ENCODE measurements around the gene KCNS3. TPM values are rescaled to one million over a fixed set of nuclear protein-coding genes. Genes with fewer than 3 reads are reported as not detected.

The KCNS3 gene
- total and polyA plus RNA-seq, 2 of the 4 experiments (the other 2 are of a cell fraction) = 2.9 to 4.3 TPM

DNA sequence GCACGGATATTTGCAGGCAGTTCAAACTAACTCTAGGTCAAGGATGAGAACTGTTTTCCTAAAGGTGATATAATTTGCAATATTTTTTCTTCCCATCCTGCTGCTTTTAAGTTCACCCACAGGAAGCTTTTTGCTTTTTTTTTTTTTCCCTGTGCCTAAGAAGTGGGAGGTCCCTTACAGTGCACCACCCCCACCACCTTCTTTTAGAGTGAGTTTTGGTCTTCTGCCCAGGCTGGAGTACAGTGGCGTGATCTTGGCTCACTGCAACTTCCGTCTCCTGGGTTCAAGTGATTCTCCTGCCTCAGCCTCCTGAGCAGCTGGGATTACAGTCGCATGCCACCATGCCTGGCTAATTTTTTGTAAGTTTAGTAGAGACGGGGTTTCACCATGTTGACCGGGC, 82.5 kb downstream of the KCNS3 start:
- Histone ChIP-seq H4K8ac (ENCODE audit: low read depth in 2 of 2, low read length in 2 of 2) (no peak overlapping the region), H3K27me3 (ENCODE audit: control insufficient read depth, insufficient read depth, low read length) (no peaks in the 10 kb centered on the region), H3K4me3 (ENCODE audit: insufficient read depth, low read depth, low read length) (no peak overlapping the region), H3K4me1 (ENCODE audit: control insufficient read depth, insufficient read depth, low read length) (0 out of 2 replicates have a peak, but pooled peaks cover 2% of the 10 kb centered on the region), H3K18ac (ENCODE audit: low read depth, low read length) (no peak overlapping the region), H2BK120ac (ENCODE audit: low read depth, low read length) (no peak overlapping the region), H3K4ac (ENCODE audit: low read depth, low read length) (no peak overlapping the region), H4K91ac (ENCODE audit: insufficient read depth, low read depth, low read length) (no peak overlapping the region), H2AFZ (replicated peaks; ENCODE audit: low read length, poor library complexity) (no peak overlapping the region), H4K5ac (ENCODE audit: low read depth, low read length) (no peak overlapping the region), H2BK15ac (ENCODE audit: low read depth, low read length) (no peak overlapping the region), H2AK9ac (replicated peaks; ENCODE audit: low read depth, low read length, poor library complexity) (no peak overlapping the region), H3K56ac (ENCODE audit: extremely low read depth, insufficient read depth, low read length) (no peak overlapping the region), H4K20me1 (ENCODE audit: insufficient read depth, low read length) (no peaks in the 10 kb centered on the region), H2BK5ac (ENCODE audit: low read depth, low read length, poor library complexity, severe bottlenecking) (no peak overlapping the region), H3K79me1 (ENCODE audit: low read depth in 1 of 2, low read length in 2 of 2) (no peaks in the 10 kb centered on the region), H3K23ac (ENCODE audit: low read depth, low read length) (no peak overlapping the region), H3K36me3 (ENCODE audit: control insufficient read depth, insufficient read depth, low read length) (no peaks in the 10 kb centered on the region), H3K4me2 (ENCODE audit: low read depth, low read length) (no peak overlapping the region), H2AK5ac (ENCODE audit: low read depth, low read length) (no peak overlapping the region), H3K27ac (ENCODE audit: insufficient read depth, low read length) (no peak overlapping the region), H3K9ac (ENCODE audit: low read depth, low read length) (no peak overlapping the region), H3K14ac (replicated peaks; ENCODE audit: low read depth, low read length) (no peak overlapping the region), H3K9me1 (ENCODE audit: insufficient read depth, low read length) (no peaks in the 10 kb centered on the region), H3K9me3 (ENCODE audit: control insufficient read depth, insufficient read depth, low read length) (no peaks in the 10 kb centered on the region), H2BK20ac (ENCODE audit: low read depth, low read length) (no peak overlapping the region)
- DNase-seq = no peak
- TF ChIP-seq CEBPB (IDR thresholded peaks at IDR 0.05; ENCODE audit: low read depth, low read length) = no peak
- no peak for TF ChIP-seq SMC3 (IDR thresholded peaks at IDR 0.05; ENCODE audit: low read depth, low read length)
- TF ChIP-seq BHLHE40 (IDR thresholded peaks at IDR 0.05; ENCODE audit: low read depth, low read length) = no peak
- TF ChIP-seq MAZ (IDR thresholded peaks at IDR 0.05; ENCODE audit: borderline replicate concordance, low read depth, low read length) = no peak
- TF ChIP-seq CHD1 (IDR thresholded peaks at IDR 0.05; ENCODE audit: low read depth, low read length) = no peak
- POLR2A ChIA-PET (ENCODE audit: unreplicated experiment) = no interaction called here
- 82% methylated on average over 4 of the region's 6 CpGs; no CpG with 5 or more reads in 1 of the 2 experiments for WGBS, 2 experiments (ENCODE audit: extremely low coverage in 2 of 2, insufficient read length in 1 of 2)
- intact Hi-C loops (cut with micrococcal nuclease) (no loop called here), dilution Hi-C loops (cut with HindIII; ENCODE audit: low sequenced_read_pairs, unreplicated experiment) (no loop called here), in situ Hi-C loops (cut with MboI; ENCODE audit: low sequenced_read_pairs) (no loop called here)
- CTCF ChIA-PET = no interaction called here
- no TSS peak for BruUV-seq (replicated peaks)
- no peak for ATAC-seq (ENCODE audit: low read depth)

All from IMR-90 (cell line).